T-helper 17 cell (primary cell): Measurements from ENCODE around the gene RNF150. TPM values are rescaled to one million over a fixed set of nuclear protein-coding genes. Genes with fewer than 3 reads are reported as not detected.

Experiments
- total RNA-seq, 4 donors: library from RNA in 2 of 4; stranded (reverse) in 2 of 4; gene quantifications; one replicate each; pipeline ENCODE4 v1.2.3 and lab custom pipeline; 2022 to 2026

The RNF150 gene
- total RNA-seq, 2 donors from 2014 or later = not detected

Other genes with a start within 250 kb of the RNF150 start
- 10 to 100 TPM; 30.4 to 39.3 TPM for gene ZNF330, start 87.4 kb upstream of the RNF150 start, total RNA-seq